Peyer's patch (tissue), 4 donors: ENCODE data around the gene DHDH.

Experiments
- POLR2A ChIP-seq, 2 donors: fragments of 450-650 bp; IDR thresholded peaks; one replicate each; pipeline ENCODE4 v1.5.1; 2017; ENCODE audit warnings: antibody characterized with exemption in 2 of 2, mild to moderate bottlenecking in 2 of 2, moderate library complexity in 2 of 2
- TF ChIP-seq, protein P1 (sequence below), 6 experiments: fragments of 450-650 bp in 4 of 6; fragments of 200-600 bp in 2 of 6; sonication (generic) in 1 of 6; IDR thresholded peaks; one replicate each; pipeline ENCODE4 v1.5.1; 2017 to 2019; ENCODE audit warnings: antibody characterized with exemption in 6 of 6, mild to moderate bottlenecking in 3 of 6, moderate library complexity in 1 of 6

DNA sequence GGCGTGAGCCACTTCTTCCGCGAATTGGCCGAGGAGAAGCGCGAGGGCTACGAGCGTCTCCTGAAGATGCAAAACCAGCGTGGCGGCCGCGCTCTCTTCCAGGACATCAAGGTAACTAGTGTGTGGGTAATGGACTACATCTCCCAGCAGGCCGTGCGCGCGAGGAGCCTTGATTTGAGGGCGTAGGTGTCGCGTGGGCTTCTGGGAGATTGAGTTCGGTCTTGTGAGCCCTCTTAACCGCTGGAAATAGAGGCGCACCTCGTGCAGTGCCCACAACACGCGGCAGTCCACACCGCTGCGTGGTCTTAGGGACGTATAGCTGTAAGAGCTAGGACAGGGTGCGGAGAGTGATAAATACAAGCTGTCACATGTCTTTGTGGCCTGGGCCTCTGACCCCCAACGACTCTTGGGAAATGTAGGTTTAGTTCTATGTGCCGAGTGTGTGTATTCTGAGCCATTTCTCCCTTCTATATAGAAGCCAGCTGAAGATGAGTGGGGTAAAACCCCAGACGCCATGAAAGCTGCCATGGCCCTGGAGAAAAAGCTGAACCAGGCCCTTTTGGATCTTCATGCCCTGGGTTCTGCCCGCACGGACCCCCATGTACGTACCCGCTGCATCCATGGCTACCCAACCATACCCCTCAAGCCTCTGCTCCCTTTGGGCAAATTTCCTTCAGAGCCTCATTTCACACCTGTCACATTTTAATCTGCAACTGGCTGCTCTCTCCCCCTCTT is 32.5 kb downstream of the DHDH start:
- no peak for TF ChIP-seq POLR2A (IDR thresholded peaks at IDR 0.05)
- TF ChIP-seq, protein P1, sequence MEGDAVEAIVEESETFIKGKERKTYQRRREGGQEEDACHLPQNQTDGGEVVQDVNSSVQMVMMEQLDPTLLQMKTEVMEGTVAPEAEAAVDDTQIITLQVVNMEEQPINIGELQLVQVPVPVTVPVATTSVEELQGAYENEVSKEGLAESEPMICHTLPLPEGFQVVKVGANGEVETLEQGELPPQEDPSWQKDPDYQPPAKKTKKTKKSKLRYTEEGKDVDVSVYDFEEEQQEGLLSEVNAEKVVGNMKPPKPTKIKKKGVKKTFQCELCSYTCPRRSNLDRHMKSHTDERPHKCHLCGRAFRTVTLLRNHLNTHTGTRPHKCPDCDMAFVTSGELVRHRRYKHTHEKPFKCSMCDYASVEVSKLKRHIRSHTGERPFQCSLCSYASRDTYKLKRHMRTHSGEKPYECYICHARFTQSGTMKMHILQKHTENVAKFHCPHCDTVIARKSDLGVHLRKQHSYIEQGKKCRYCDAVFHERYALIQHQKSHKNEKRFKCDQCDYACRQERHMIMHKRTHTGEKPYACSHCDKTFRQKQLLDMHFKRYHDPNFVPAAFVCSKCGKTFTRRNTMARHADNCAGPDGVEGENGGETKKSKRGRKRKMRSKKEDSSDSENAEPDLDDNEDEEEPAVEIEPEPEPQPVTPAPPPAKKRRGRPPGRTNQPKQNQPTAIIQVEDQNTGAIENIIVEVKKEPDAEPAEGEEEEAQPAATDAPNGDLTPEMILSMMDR (IDR thresholded peaks at IDR 0.05), result no peak
